Pancreas (tissue), 10 donors: ENCODE data around the gene CDCP1. TPM values are rescaled to one million over a fixed set of nuclear protein-coding genes. Genes with fewer than 3 reads are reported as not detected.

Experiments
- ATAC-seq, 4 donors: fragments of 200-7000 bp; cut with Tn5 transposase; one replicate each; pipeline versions ENCODE4 v1.8.0 to v1.9.1; 2020; ENCODE audit warnings: mild to moderate bottlenecking in 4 of 4, moderate library complexity in 4 of 4
- DNase-seq, 6 donors: peaks; one replicate each; pipeline ENCODE4 v3.0.0-alpha.2; 2020
- FAIRE-seq: peaks from 2 replicates; lab custom pipeline; 2012; peaks lifted over from hg19 to GRCh38; lab: Jason Lieb, UNC
- H3K27ac ChIP-seq, 4 donors: fragments of 200-600 bp; sonication (generic); 1 replicate in 3 of 4; 2 replicates in 1 of 4; pipeline versions ENCODE4 v1.5.0 to v1.8.0; 2020
- H3K27me3 ChIP-seq, 4 donors: fragments of 200-600 bp; one replicate each; pipeline ENCODE4 v1.8.0; 2021
- H3K36me3 ChIP-seq, 3 donors: fragments of 200-600 bp; sonication (generic) in 1 of 3; one replicate each; pipeline versions ENCODE4 v1.5.0 to v1.8.0; 2020 to 2021
- H3K4me1 ChIP-seq, 3 donors: fragments of 200-600 bp; one replicate each; pipeline ENCODE4 v1.8.0; 2021
- H3K4me3 ChIP-seq, 4 donors: fragments of 200-600 bp; sonication (generic) in 2 of 4; one replicate each; pipeline versions ENCODE4 v1.5.0 to v1.8.0; 2020 to 2021
- H3K9me3 ChIP-seq, 4 donors: fragments of 200-600 bp; one replicate each; pipeline ENCODE4 v1.8.0; 2021
- CTCF ChIP-seq, 4 donors: fragments of 200-600 bp; sonication (generic) in 3 of 4; IDR thresholded peaks; one replicate each; pipeline versions ENCODE4 v1.5.0 to v1.8.0; 2021; ENCODE audit warnings: antibody characterized with exemption in 4 of 4
- WGBS, 2 donors: extraction: QIAGEN DNeasy Blood & Tissue Kit; methylation state at CpG; one replicate each; pipeline ENCODE4 v1.1.7; 2013; 5-methylcytosine and 5-hydroxymethylcytosine counted together
- intact Hi-C, 3 donors: fragments of 100-400 bp; cut with DNase I; formaldehyde crosslinking; loops; one replicate each; pipeline versions ENCODE4 v1.11.1 to v1.14.2; 2022
- polyA plus RNA-seq, 2 donors: library from polyadenylated mRNA; stranded (reverse); fragments of 200-250 nt; gene quantifications; one replicate each; pipeline ENCODE4 v1.2.3, GENCODE V29; 2013
- total RNA-seq, 6 donors: library from RNA; stranded (reverse); fragmentation: NEBNext Ultra II Directional in 4 of 6; extraction: Animal tissue kit (Norgen Biotek cat#: 25700) in 4 of 6; gene quantifications; one replicate each; pipeline versions ENCODE4 v1.2.1 to v1.2.4, GENCODE V29; 2021 to 2023
- donor health status: healthy with polysubstance abuse.
- donor health status: DM: no; HTN: no; CAD: no; lungs with moderate emphysema.
- donor health status: DM: no; HTN: no; CAD: no.
- donor health status: control.
- donor health status: control.
- donor health status: Bipolar disorder and iron deficiency.
- donor health status: DM: yes; HTN: yes; CAD: no.
- donor health status: DM: no; HTN: no; CAD: no.
- donor health status: DM: no; HTN: no; CAD: no.
- donor health status: DM: yes; HTN: yes; CAD: no.

Gene CDCP1
- total and polyA plus RNA-seq, 8 donors = 3.4 to 22.2 (median 9.2) TPM

- 79 to 84% methylated on average over 8 of the region's 8 CpGs for WGBS, 2 donors
- no peak for TF ChIP-seq CTCF (IDR thresholded peaks at IDR 0.05)
- Histone ChIP-seq H3K27ac (no peak overlapping the region), H3K4me1 (peaks cover 0 to 4% (median 0%) of the 10 kb centered on the region in 3 donors), H3K27me3 (no peaks in the 10 kb centered on the region), H3K4me3 (no peak overlapping the region), H3K9me3 (no peaks in the 10 kb centered on the region), H3K36me3 (no peaks in the 10 kb centered on the region)
- DNase-seq (no peak), ATAC-seq (no peak), FAIRE-seq (no peak)
- intact Hi-C loops = no loop called here
Measured at GRCh38 chr3:45188719-45189659, 42.8 kb upstream of the CDCP1 start.

DNA sequence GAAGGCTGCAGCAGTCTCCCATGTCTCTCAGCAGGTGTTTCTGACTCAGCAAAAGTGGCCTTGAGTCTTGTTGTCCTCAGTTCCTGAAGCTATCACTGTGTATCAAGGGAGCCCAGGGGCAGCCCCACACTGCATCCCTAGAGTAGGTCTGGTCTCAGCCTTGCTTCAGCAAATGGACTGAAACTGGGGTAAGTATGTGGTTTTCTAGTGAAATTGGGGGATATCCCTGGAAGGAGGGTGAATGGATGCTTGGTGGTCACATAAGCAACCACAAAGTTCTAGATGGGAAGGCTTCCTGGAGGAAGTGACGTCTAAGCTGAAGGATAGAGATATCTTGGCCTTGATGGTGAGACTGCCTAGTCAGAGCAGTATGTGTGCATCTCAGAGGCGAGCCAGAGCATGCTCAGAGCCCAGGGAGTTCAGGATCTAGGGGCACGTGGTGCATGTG is 41.5 kb upstream of the CDCP1 start:
- no peak for DNase-seq
- 75 to 76% methylated on average over 3 of the region's 3 CpGs for WGBS, 2 donors
- no peak for TF ChIP-seq CTCF (IDR thresholded peaks at IDR 0.05)
- intact Hi-C loops = no loop called here
- ATAC-seq = no peak
- H3K9me3 ChIP-seq = no peaks in the 10 kb centered on the region
- no peak for FAIRE-seq
- H3K27me3 ChIP-seq = no peaks in the 10 kb centered on the region
- no peaks in the 10 kb centered on the region for H3K36me3 ChIP-seq
- no peak overlapping the region for H3K27ac ChIP-seq
- H3K4me1 ChIP-seq = peaks cover 0 to 4% (median 3%) of the 10 kb centered on the region in 3 donors
- H3K4me3 ChIP-seq = no peak overlapping the region

DNA sequence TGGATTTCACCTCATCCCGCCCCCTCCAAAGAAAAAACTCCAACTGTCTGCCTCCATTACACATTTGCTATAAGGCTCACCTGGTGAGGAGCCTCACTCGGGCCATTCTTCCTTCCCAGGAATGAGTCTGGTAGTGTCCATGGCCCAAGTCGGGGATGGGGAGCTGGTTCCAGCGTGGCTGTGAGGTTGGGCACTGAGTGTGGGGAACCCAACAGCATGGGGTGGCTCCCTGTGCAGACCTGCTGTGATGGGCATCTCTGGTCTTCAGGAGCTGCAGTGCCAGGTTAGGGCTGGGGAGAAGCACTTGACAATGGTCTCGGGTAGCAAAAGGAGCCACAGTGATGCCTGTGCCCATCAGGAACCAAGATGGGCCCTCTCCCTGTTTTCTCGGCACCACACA is 40.7 kb upstream of the CDCP1 start:
- WGBS, 2 donors = 91 to 93% methylated on average over 6 of the region's 6 CpGs
- intact Hi-C loops = no loop called here
- TF ChIP-seq CTCF (IDR thresholded peaks at IDR 0.05) = no peak

GRCh38 chr3:45185461-45185860 is 39.3 kb upstream of the CDCP1 start:
- Histone ChIP-seq H3K4me3 (no peak overlapping the region), H3K36me3 (no peaks in the 10 kb centered on the region), H3K9me3 (no peaks in the 10 kb centered on the region), H3K27ac (no peak overlapping the region), H3K27me3 (no peaks in the 10 kb centered on the region), H3K4me1 (peaks cover 0 to 3% (median 0%) of the 10 kb centered on the region in 3 donors)
- 79 to 90% methylated on average over 5 of the region's 5 CpGs for WGBS, 2 donors
- intact Hi-C loops = no loop called here
- DNase-seq (no peak), ATAC-seq (no peak), FAIRE-seq (no peak)
- TF ChIP-seq CTCF (IDR thresholded peaks at IDR 0.05) = no peak

More for the DNA sequence above, 40.7 kb upstream of the CDCP1 start:
- Histone ChIP-seq H3K27me3 (no peaks in the 10 kb centered on the region), H3K4me3 (no peak overlapping the region), H3K36me3 (no peaks in the 10 kb centered on the region), H3K27ac (no peak overlapping the region), H3K9me3 (no peaks in the 10 kb centered on the region), H3K4me1 (peaks cover 0 to 3% (median 0%) of the 10 kb centered on the region in 3 donors)
- no peak for ATAC-seq
- DNase-seq = peak in 1 of 6 donors; percentile 43
- FAIRE-seq = no peak

DNA sequence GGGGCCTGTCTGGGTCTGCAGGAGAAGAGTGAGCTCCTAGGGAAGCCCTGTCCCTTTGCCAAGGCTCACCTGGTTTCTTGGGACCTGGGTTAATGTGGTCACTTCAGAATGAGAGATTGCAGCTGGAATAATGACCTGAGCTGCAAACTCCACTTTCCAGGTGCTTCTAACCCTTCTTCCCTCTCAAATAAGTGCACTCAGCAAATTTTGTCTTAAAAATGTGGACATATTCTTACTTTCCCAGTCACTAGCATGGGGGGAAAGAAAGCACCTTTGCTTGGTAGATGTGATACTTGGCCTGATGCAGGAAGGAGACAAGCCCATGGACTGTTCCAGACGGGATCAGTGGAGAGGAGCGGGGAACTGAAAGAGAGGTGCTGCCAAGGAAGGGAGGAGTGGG is 38.9 kb upstream of the CDCP1 start:
- H3K4me3 ChIP-seq = no peak overlapping the region
- DNase-seq (no peak), ATAC-seq (no peak), FAIRE-seq (no peak)
- no peak for TF ChIP-seq CTCF (IDR thresholded peaks at IDR 0.05)
- intact Hi-C loops = no loop called here
- H3K27ac ChIP-seq = no peak overlapping the region
- H3K36me3 ChIP-seq = no peaks in the 10 kb centered on the region
- no peaks in the 10 kb centered on the region for H3K9me3 ChIP-seq
- WGBS, 2 donors = 86 to 92% methylated on average over 2 of the region's 2 CpGs
- no peaks in the 10 kb centered on the region for H3K27me3 ChIP-seq
- peaks cover 0 to 3% (median 0%) of the 10 kb centered on the region in 3 donors for H3K4me1 ChIP-seq
